Measurements from ENCODE around the gene PRAF2.

The PRAF2 gene

DNA sequence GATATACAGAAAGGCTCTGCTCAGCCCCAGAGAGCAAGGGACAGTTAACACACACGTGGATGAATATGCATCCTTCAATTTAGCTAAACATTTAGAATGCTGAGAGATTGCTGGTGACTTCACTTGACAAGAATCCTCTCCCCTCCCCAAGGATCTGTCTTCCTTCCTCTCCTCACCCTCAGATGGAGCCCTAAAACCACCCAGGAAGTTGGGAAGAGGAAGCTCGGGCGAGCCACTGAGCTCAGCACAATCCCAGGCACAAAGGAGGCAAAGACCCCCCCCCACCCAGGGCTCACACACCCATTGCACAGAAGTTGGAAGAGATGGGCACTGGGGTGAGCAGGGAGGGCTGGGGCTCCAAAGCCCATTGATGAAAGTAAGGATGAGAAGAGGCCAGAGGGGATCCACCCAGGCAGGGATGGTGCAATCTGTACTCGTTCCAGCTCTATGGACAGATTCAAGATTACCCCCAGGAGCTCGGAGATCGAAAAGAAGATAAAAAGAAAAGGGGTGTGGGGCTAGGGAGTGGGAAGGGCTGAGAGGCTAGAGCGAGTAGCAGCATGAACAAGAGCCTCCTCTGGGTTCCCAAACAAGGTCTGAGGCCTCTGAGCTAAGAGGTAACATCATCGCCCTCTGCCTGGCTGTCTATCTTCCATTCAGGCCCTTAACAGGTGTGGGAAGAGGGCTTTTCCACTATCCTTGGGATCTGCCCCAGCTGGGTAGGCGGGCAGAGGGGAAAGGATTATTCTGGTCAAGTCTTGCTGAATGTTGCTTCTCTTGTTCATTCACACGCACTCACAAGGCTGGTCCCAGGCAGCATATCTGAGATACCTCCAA lies 31.8 kb downstream of the PRAF2 start:
- DNase-seq, result peak in 1 of 5 donors; percentile 15

DNA sequence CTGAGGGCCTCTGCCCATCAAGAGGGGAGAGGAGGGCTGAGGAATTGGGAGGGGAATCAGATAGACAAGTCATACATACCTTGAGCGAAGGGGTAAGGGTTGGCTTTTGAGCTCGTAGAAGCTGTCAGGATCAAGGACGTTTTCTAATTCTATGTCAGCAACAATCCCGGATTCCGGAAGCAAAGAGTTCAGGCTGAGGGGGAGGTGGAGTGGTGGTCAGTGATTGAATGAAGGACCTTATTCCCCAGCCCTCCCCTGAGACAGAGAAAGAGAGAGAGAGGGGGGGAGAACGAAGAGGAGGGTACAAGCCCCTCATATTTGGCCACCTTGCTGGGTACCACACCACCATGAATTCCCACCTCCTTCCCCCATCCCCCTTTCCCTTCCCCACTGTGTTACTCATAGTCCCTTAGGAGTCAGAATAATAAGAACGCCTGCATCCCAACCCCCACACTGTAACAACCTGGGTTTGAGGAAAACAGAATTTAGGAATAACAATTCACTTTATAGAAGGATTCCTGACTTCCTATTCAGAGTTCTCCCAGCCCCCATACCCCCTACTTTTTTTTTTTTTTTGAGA lies 33.3 kb downstream of the PRAF2 start:
- no peak for DNase-seq

- peak in 4 of 5 donors; percentile 8 to 70 (median 20) for DNase-seq
Measured at GRCh38 chrX:49039598-49040375, 34.0 kb downstream of the PRAF2 start.

GRCh38 chrX:49037883-49038475 lies 35.8 kb downstream of the PRAF2 start:
- DNase-seq, result no peak

- no peak for DNase-seq
Measured at GRCh38 chrX:49030283-49030682, 43.5 kb downstream of the PRAF2 start.

DNA sequence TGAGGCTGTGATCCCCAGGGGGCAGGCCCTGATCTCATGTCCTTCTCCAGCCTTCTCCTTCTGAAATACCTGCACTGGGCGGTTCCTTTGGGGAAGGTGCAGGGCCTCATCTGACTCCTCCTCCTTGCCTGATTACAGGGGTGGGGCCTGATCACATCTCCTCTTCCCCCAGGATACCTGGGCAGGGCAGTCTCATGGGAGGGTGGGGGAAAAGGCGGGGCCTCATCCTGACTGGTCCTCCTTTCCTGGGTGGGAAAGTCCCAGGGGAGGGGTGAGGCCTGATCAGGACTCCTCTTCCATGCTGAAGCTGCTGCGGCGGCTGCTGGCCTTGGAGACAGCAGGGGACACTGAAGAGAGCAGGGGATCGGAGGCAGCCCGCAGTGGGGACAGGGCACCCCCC lies 43.9 kb downstream of the PRAF2 start:
- DNase-seq, result no peak

Measured in T-helper 1 cell (primary cell).